Measurements from ENCODE around the gene TTC32. TPM values are rescaled to one million over a fixed set of nuclear protein-coding genes. Genes with fewer than 3 reads are reported as not detected.

TTC32 gene
- total RNA-seq, 2 experiments from 2014 or later = 21.6 to 24.2 TPM

GRCh38 chr2:19899985-19900930 is 1.5 kb downstream of the TTC32 start:
- H3K36me3 Mint-ChIP-seq (ENCODE audit: low read depth) = peaks cover 15% of the 10 kb centered on the region
- POLR2A ChIA-PET = interaction anchor here (0.7 to 1.3 kb wide), 7 partner anchors 10 to 1341 kb away, joined by 3 to 8 read pairs (median 3); no protein-coding TSS in a partner anchor

GRCh38 chr2:19898592-19899329 is 3.0 kb downstream of the TTC32 start:
- Mint-ChIP-seq H3K4me3 (peak overlapping the region; percentile 41), H3K36me3 (ENCODE audit: low read depth) (peaks cover 14% of the 10 kb centered on the region), H3K4me1 (ENCODE audit: low read depth) (peaks cover 57% of the 10 kb centered on the region), H3K27ac (peak overlapping the region; percentile 52), H3K9me3 (no peaks in the 10 kb centered on the region), H3K27me3 (no peaks in the 10 kb centered on the region)
- intact Hi-C loops (cut with micrococcal nuclease) = no loop called here
- no peak for TF ChIP-seq CTCF (IDR thresholded peaks at IDR 0.05)
- no peak for ATAC-seq
- ChIA-PET POLR2A (interaction anchor here (0.6 to 1.0 kb wide), 2 partner anchors 9 to 1133 kb away, joined by 3 read pairs; no protein-coding TSS in a partner anchor), CTCF (no interaction called here)
- no peak for DNase-seq

More at GRCh38 chr2:19899985-19900930, 1.5 kb downstream of the TTC32 start:
- Mint-ChIP-seq H3K4me3 (peak overlapping the region; percentile 81), H3K4me1 (ENCODE audit: low read depth) (peaks cover 52% of the 10 kb centered on the region), H3K27me3 (no peaks in the 10 kb centered on the region), H3K27ac (peak overlapping the region; percentile 97), H3K9me3 (peaks cover 4% of the 10 kb centered on the region)
- ATAC-seq = peak; percentile 14
- CTCF ChIA-PET = interaction anchor here (0.8 kb wide), 1 partner anchor 33 kb away, joined by 3 read pairs; no protein-coding TSS in a partner anchor
- intact Hi-C loops (cut with micrococcal nuclease) = loop anchor here (5.0 kb wide), 1 partner anchor 152 kb away; the partner anchor contains the start of gene LAPTM4A
- DNase-seq = peak; percentile 45
- no peak for TF ChIP-seq CTCF (IDR thresholded peaks at IDR 0.05)

GRCh38 chr2:19897623-19898245 is 4.0 kb downstream of the TTC32 start:
- H3K9me3 Mint-ChIP-seq = no peaks in the 10 kb centered on the region
- no peak for DNase-seq
- CTCF ChIA-PET = interaction anchor here (0.8 to 1.8 kb wide), 3 partner anchors 9 to 57 kb away, joined by 3 to 7 read pairs (median 3); no protein-coding TSS in a partner anchor
- peaks cover 9% of the 10 kb centered on the region for H3K36me3 Mint-ChIP-seq (ENCODE audit: low read depth)
- peak overlapping the region; percentile 31 for H3K4me3 Mint-ChIP-seq
- H3K4me1 Mint-ChIP-seq (ENCODE audit: low read depth) = peaks cover 57% of the 10 kb centered on the region
- H3K27ac Mint-ChIP-seq = peak overlapping the region; percentile 65
- no peaks in the 10 kb centered on the region for H3K27me3 Mint-ChIP-seq
- intact Hi-C loops (cut with micrococcal nuclease) = no loop called here
- TF ChIP-seq CTCF (IDR thresholded peaks at IDR 0.05) = no peak
- no peak for ATAC-seq
- POLR2A ChIA-PET = interaction anchor here (0.6 to 1.0 kb wide), 2 partner anchors 8 to 831 kb away, joined by 3 read pairs; no protein-coding TSS in a partner anchor

GRCh38 chr2:19895535-19895934 is 6.2 kb downstream of the TTC32 start:
- ChIA-PET POLR2A (no interaction called here), CTCF (interaction anchor here (1.1 kb wide), 1 partner anchor 61 kb away, joined by 3 read pairs; no protein-coding TSS in a partner anchor)
- intact Hi-C loops (cut with micrococcal nuclease) = no loop called here
- no peak for ATAC-seq
- Mint-ChIP-seq H3K9me3 (no peaks in the 10 kb centered on the region), H3K4me1 (ENCODE audit: low read depth) (peaks cover 66% of the 10 kb centered on the region), H3K27me3 (no peaks in the 10 kb centered on the region), H3K36me3 (ENCODE audit: low read depth) (peaks cover 12% of the 10 kb centered on the region), H3K4me3 (no peak overlapping the region), H3K27ac (peak overlapping the region; percentile 52)
- DNase-seq = no peak
- no peak for TF ChIP-seq CTCF (IDR thresholded peaks at IDR 0.05)

Measured in activated CD8-positive, alpha-beta T cell treated with anti-CD3 and anti-CD28 coated beads for 36 hours (primary cell).